Measurements from ENCODE around the gene SSPN.

SSPN gene

GRCh38 chr12:26285401-26285800 lies 90.0 kb downstream of the SSPN start:
- DNase-seq (ENCODE audit: low read depth): no peak

GRCh38 chr12:26286186-26286585 lies 90.8 kb downstream of the SSPN start:
- DNase-seq (ENCODE audit: low read depth): no peak

GRCh38 chr12:26287671-26288381 lies 92.5 kb downstream of the SSPN start:
- no peak for DNase-seq (ENCODE audit: low read depth)

GRCh38 chr12:26290565-26290964 lies 95.2 kb downstream of the SSPN start:
- DNase-seq (ENCODE audit: low read depth): no peak

GRCh38 chr12:26292596-26292995 lies 97.2 kb downstream of the SSPN start:
- no peak for DNase-seq (ENCODE audit: low read depth)

- no peak for DNase-seq (ENCODE audit: low read depth)
Observed at GRCh38 chr12:26293612-26294011, 98.2 kb downstream of the SSPN start.

GRCh38 chr12:26295001-26295400 lies 99.6 kb downstream of the SSPN start:
- DNase-seq (ENCODE audit: low read depth): no peak

GRCh38 chr12:26297396-26298070 lies 102.2 kb downstream of the SSPN start:
- no peak for DNase-seq (ENCODE audit: low read depth)

GRCh38 chr12:26298785-26299621 lies 103.6 kb downstream of the SSPN start:
- no peak for DNase-seq (ENCODE audit: low read depth)

- DNase-seq (ENCODE audit: low read depth): no peak
Observed at GRCh38 chr12:26299751-26300150, 104.4 kb downstream of the SSPN start.

Data from activated T-cell treated with anti-CD3 and anti-CD28 coated beads for 1 hour (primary cell).